A204.1 (cell line): ENCODE data around the gene SLC11A2.
"Not testable (repeated sequence)": the region's sequence is repeated elsewhere in the genome, so short reads cannot be mapped to it uniquely, and the experiment has no call there.

Source experiments
- FAIRE-seq: peaks from 2 replicates; lab custom pipeline; 2012; peaks lifted over from hg19 to GRCh38; lab: Jason Lieb, UNC

SLC11A2 gene

DNA sequence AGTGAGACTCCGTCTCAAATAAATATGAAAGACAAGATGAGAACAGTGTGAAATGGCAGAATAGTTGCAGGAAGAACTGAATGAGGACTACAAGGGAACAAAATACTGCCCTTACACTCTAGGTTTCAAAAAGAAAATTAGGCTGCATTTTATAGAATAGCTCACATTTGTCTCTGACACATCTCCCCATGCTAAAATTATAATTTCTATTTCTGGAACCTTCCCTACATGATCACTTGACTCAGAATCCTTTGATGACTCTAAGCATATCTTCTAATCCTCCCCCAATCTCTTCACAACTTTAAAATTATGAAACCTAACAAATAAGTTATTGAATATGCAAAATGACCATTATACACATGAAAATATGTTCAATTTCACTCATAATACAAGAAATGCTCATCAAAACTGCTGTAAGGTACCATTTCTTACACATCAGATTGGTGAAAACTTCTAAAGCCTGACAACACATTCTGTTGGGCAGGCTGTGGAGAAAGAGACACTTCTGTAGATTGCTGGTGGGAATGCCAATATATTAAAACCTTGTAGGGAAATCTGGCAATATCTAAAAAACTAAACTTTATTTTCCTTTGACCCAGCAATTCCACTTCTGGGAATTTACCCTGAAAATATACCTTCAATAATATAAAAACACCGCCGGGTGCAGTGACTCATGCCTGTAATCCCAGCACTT, 78.1 kb downstream of the SLC11A2 start:
- FAIRE-seq, result no peak

DNA sequence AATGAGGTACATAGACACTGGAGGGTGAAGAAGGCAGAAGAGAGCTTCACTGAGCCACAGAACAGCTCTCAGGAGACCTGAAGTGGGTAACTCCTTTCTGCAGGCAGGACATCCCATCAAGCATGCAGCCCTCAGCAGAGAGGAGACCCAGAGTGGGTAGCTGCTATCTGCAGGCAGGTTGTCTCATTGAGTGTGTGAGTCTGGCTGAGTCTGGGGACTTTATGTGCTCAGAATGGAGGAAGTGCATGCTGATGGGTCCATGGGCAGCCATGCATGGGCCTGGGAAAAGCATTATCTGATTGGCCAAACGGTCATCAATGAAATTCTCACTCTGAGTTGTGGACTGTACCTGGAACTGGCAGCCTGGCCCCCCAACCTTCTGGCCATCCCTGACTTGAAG, 88.5 kb downstream of the SLC11A2 start:
- no peak for FAIRE-seq

DNA sequence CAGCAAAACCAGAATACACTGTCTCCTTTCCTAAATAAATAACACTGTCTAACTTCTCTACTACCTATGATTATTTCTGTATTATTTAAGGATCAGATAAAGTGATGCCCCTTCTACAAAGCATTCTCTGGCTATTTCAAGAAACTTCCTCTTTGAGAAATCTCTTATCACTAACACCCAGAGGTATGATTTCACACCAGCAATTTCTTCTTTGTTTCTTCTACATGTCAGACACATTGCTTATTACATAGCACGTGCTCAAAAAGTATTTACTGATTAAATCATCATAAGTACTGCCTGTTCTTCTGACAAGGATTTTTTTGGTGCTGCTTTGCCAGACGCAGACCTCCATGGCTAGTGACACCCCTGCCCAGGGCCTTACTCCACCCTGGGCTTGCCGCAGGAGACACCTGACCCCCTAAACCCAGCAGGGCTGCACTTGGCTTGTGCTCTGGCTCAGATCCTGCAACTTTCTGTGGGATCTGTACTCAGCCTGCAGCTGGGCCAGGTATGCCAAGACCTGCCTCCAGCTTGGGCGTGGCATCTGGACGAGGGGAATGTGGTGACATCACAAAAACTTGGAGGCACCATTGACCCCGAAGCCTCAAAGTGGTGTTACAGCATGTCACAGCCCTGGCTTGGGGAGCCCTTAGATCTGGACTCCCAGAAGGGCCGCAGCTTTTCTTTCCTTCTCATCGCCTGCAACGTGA, 89.2 kb downstream of the SLC11A2 start:
- no peak for FAIRE-seq

- FAIRE-seq, result no peak
Observed at GRCh38 chr12:50934981-50935807, 91.0 kb downstream of the SLC11A2 start.

GRCh38 chr12:50934371-50934851, 91.8 kb downstream of the SLC11A2 start:
- no peak for FAIRE-seq

DNA sequence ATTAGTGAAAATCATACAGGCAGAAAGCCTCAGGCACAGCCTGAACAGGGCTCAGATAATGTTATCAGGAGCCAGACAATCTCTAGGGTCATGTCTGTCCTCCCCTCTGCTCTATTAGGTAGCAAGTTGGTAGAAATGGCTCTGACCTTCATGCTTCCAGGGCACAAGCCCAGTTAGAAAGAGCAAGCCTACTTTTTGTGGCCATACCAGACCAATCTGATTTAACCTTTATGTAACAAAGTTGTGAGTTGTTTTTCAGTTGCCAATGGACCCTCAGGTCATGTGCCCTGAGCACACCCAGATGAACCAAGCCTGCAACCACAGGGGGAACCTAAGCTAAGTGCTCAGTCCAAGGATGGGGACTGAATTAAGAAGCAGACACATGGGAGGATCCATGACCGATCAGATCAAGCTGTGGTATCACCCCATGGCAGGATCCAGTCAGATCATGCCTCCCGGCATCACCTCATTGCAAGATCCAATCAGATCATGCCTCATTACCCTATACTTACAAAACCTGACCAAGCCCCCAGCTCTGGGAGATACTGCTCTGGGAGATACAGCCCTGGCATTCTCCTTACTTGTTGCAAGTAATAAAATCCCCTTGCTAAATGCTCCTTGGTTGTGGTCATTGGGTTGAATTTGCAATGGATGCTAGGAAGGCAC, 92.6 kb downstream of the SLC11A2 start:
- FAIRE-seq, result no peak

DNA sequence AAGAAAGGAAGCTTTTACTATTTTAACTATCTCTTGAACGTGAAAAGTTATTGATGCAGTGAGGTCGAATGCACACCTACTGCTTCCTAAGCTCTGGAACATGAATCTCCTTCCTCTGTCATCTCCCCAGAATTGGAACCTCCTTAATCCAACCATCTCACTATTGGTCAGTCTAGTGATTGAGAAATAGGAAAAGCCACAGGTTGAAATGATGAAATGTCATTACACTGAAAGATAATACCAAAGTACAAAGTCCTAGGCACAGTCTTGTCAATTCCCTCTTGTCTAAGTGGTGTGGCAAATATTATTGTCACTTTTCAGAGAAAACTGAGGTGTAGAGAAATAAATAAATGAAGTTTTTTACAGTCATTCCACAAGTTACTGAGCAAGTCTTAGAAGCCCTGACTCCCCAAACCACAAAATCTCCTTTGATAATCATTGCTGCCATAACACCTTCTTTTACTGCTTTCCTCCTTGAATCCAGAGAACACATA, 93.3 kb downstream of the SLC11A2 start:
- no peak for FAIRE-seq

- FAIRE-seq, result not testable (repeated sequence)
Observed at GRCh38 chr12:50930477-50930876, 95.7 kb downstream of the SLC11A2 start.

DNA sequence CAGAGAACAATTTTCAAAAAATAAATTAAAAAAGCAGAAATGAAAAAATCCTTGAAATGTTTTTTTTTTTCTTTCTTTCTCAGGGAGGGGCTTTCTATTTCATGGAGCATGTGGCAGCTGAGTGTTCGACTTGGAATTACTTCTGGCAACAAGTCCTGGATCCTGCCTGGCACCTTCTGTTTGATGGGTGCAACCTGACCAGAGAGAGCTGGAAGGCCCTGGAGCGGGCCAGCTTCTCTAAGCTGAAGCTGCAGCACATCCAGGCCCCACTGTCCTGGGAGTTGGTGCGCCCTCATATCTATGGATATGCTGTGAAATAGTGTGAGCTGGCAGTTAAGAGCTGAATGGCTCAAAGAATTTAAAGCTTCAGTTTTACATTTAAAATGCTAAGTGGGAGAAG, 96.4 kb downstream of the SLC11A2 start:
- no peak for FAIRE-seq
